Neural cell (in vitro differentiated cells): ENCODE measurements around the gene RSPH1. TPM values are rescaled to one million over a fixed set of nuclear protein-coding genes. Genes with fewer than 3 reads are reported as not detected.

Experiments
- H2AFZ ChIP-seq: fragments of 200-600, 300-800 bp; sonication (generic), shearing (Covaris generic); 2 replicates; pipeline ENCODE4 v1.6.0; 2014; ENCODE audit warnings: low read depth, mild to moderate bottlenecking, antibody characterized with exemption, low read length, moderate library complexity
- H3F3A ChIP-seq: fragments of 200-600 bp; shearing (Covaris generic); 2 replicates; pipeline ENCODE4 v1.6.1; 2016; ENCODE audit warnings: mild to moderate bottlenecking, moderate library complexity, mixed read lengths, antibody characterized with exemption, low read length; ENCODE audit not compliant: insufficient read depth, poor library complexity, severe bottlenecking
- H3K27ac ChIP-seq: fragments of 200-600, 300-800 bp; sonication (generic), shearing (Covaris generic); 2 replicates; pipeline ENCODE4 v1.5.1; 2014; ENCODE audit warnings: mild to moderate bottlenecking, low read length, moderate library complexity
- H3K27me3 ChIP-seq: fragments of 300-800, 200-600 bp; sonication (generic), shearing (Covaris generic); 2 replicates; pipeline ENCODE4 v1.6.0; 2014; ENCODE audit warnings: mild to moderate bottlenecking, low read depth, low read length, moderate library complexity; ENCODE audit not compliant: insufficient read depth
- H3K36me3 ChIP-seq: fragments of 300-800, 200-600 bp; sonication (generic), shearing (Covaris generic); 2 replicates; pipeline ENCODE4 v1.5.1; 2014; ENCODE audit warnings: mild to moderate bottlenecking, antibody characterized with exemption, low read length, moderate library complexity; ENCODE audit not compliant: insufficient read depth
- H3K4me2 ChIP-seq: fragments of 300-800, 200-600 bp; sonication (generic), shearing (Covaris generic); 2 replicates; pipeline ENCODE4 v1.6.0; 2014; ENCODE audit warnings: mild to moderate bottlenecking, low read length
- H3K4me3 ChIP-seq: fragments of 300-800, 200-600 bp; sonication (generic), shearing (Covaris generic); 2 replicates; pipeline ENCODE4 v1.5.1; 2014; ENCODE audit warnings: mild to moderate bottlenecking, low read length, moderate library complexity
- H3K79me2 ChIP-seq: fragments of 200-600 bp; shearing (Covaris generic); replicated peaks from 2 replicates; pipeline ENCODE4 v1.6.0; 2014; ENCODE audit warnings: mild to moderate bottlenecking, low read length, moderate library complexity; ENCODE audit not compliant: insufficient read depth
- H3K9ac ChIP-seq: fragments of 300-800, 200-600 bp; sonication (generic), shearing (Covaris generic); 2 replicates; pipeline ENCODE4 v1.6.1; 2016; ENCODE audit warnings: mild to moderate bottlenecking, low read length, mixed read lengths
- H3K9me2 ChIP-seq: fragments of 200-600 bp; shearing (Covaris generic); 2 replicates; pipeline ENCODE4 v1.6.1; 2016; ENCODE audit warnings: mild to moderate bottlenecking, low read length, mixed read lengths; ENCODE audit not compliant: insufficient read depth
- H3K9me3 ChIP-seq: fragments of 200-600, 300-800 bp; sonication (generic), shearing (Covaris generic); 2 replicates; pipeline ENCODE4 v1.6.1; 2016; ENCODE audit warnings: mild to moderate bottlenecking, mixed run types, low read length, moderate library complexity, mixed read lengths
- H4K20me1 ChIP-seq: fragments of 200-600 bp; shearing (Covaris generic); 2 replicates; pipeline ENCODE4 v1.6.1; 2016; ENCODE audit warnings: mild to moderate bottlenecking, mixed run types; ENCODE audit not compliant: insufficient read depth
- EP300 ChIP-seq: fragments of 450-650 bp; conservative IDR thresholded peaks from 2 replicates; pipeline ENCODE4 v1.6.1; 2014; ENCODE audit warnings: antibody characterized with exemption, mild to moderate bottlenecking, moderate library complexity; ENCODE audit not compliant: poor library complexity, severe bottlenecking
- EZH2 ChIP-seq: fragments of 200-600, 300-800 bp; shearing (Covaris generic), sonication (generic); IDR thresholded peaks from 2 replicates; pipeline ENCODE4 v1.6.1; 2014; ENCODE audit warnings: antibody characterized with exemption, low read length, borderline replicate concordance, mild to moderate bottlenecking; ENCODE audit not compliant: insufficient read depth, poor library complexity, severe bottlenecking
- MXI1 ChIP-seq: fragments of 450-650 bp; conservative IDR thresholded peaks from 2 replicates; pipeline ENCODE4 v1.6.1; 2014; ENCODE audit warnings: antibody characterized with exemption, mild to moderate bottlenecking; ENCODE audit not compliant: poor library complexity, severe bottlenecking
- POLR2AphosphoS5 ChIP-seq: IDR thresholded peaks from 2 replicates; pipeline ENCODE4 v1.6.1; 2012
- RAD21 ChIP-seq: fragments of 450-650 bp; conservative IDR thresholded peaks from 2 replicates; pipeline ENCODE4 v1.6.1; 2014; ENCODE audit warnings: antibody characterized with exemption, mild to moderate bottlenecking, moderate library complexity
- SMC3 ChIP-seq: fragments of 450-650 bp; conservative IDR thresholded peaks from 2 replicates; pipeline ENCODE4 v1.6.1; 2014; ENCODE audit warnings: antibody characterized with exemption, mild to moderate bottlenecking, moderate library complexity; ENCODE audit not compliant: poor library complexity
- TAF1 ChIP-seq: IDR thresholded peaks from 2 replicates; pipeline ENCODE4 v1.6.1; 2012; ENCODE audit warnings: low read depth
- polyA plus RNA-seq: library from polyadenylated mRNA; depleted of rRNA; stranded (reverse); fragments of >200 nt; gene quantifications from 2 replicates; pipeline ENCODE4 v1.2.3, GENCODE V29; 2014
- TF ChIP-seq, protein P1 (sequence below): fragments of 450-650 bp; IDR thresholded peaks from 2 replicates; pipeline ENCODE4 v1.5.1; 2014; ENCODE audit warnings: antibody characterized with exemption, mild to moderate bottlenecking, moderate library complexity; ENCODE audit not compliant: poor library complexity, severe bottlenecking
- TF ChIP-seq, protein P2 (sequence below): IDR thresholded peaks from 2 replicates; pipeline ENCODE4 v1.6.1; 2012; ENCODE audit warnings: borderline replicate concordance

RSPH1 gene
- polyA plus RNA-seq, 1 donor from 2014 or later = 1.3 TPM

DNA sequence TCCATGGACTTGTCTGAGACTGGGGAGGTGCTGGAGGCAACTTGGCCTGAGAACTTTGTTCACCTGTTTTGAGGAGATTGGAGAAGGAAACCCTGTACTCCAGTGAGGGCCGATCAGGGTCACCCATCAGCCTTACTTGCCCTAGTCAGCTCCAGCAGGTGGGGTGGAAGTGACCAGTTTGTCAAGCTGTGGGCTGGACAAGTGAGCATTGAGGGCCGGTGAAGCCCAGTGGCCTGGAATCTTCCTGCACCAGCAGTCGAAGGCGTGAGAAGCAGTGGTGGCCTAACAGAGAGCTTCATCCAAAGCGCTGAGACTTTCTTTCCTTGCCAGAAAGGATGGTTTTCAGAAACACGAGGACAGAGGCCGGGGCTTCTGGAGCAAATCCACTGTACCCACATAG lies 27.2 kb upstream of the RSPH1 start:
- no peak overlapping the region for H2AFZ ChIP-seq

DNA sequence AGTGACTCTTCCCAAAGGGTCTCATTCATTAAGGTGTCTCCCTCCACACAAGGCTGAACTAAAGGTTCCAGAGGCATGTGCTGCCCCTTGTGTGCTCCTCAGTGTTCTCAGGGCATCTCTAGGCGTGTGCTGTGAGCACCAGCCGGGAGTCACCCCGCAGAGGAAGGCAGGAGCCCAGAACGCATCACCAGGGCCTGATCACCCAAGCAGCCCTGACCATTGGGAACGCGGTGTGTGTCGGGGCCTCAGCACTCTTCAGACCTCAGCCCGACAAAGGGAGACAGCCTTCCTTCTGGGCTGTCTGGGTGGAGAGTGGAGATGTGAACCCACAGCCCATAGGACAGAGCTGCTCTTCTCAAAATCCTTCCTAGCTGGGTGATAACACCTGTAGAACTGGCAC lies 26.7 kb upstream of the RSPH1 start:
- H3F3A ChIP-seq = no peaks in the 10 kb centered on the region
- H3K4me2 ChIP-seq = no peak overlapping the region
- no peaks in the 10 kb centered on the region for H3K9me2 ChIP-seq
- peaks cover 17% of the 10 kb centered on the region for H3K36me3 ChIP-seq
- H3K9me3 ChIP-seq = no peaks in the 10 kb centered on the region
- no peak overlapping the region for H3K4me3 ChIP-seq
- H3K79me2 ChIP-seq = peaks cover 19% of the 10 kb centered on the region
- no peak overlapping the region for H3K9ac ChIP-seq
- no peak overlapping the region for H3K27ac ChIP-seq
- H3K27me3 ChIP-seq = no peaks in the 10 kb centered on the region
- no peak overlapping the region for H2AFZ ChIP-seq
- H4K20me1 ChIP-seq = no peaks in the 10 kb centered on the region
- TF ChIP-seq TAF1 = no peak
- no peak for TF ChIP-seq EP300
- TF ChIP-seq MXI1 = no peak
- TF ChIP-seq RAD21 = no peak
- TF ChIP-seq POLR2AphosphoS5 = no peak
- TF ChIP-seq, protein P1, sequence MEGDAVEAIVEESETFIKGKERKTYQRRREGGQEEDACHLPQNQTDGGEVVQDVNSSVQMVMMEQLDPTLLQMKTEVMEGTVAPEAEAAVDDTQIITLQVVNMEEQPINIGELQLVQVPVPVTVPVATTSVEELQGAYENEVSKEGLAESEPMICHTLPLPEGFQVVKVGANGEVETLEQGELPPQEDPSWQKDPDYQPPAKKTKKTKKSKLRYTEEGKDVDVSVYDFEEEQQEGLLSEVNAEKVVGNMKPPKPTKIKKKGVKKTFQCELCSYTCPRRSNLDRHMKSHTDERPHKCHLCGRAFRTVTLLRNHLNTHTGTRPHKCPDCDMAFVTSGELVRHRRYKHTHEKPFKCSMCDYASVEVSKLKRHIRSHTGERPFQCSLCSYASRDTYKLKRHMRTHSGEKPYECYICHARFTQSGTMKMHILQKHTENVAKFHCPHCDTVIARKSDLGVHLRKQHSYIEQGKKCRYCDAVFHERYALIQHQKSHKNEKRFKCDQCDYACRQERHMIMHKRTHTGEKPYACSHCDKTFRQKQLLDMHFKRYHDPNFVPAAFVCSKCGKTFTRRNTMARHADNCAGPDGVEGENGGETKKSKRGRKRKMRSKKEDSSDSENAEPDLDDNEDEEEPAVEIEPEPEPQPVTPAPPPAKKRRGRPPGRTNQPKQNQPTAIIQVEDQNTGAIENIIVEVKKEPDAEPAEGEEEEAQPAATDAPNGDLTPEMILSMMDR = no peak
- TF ChIP-seq SMC3 = no peak
- no peak for TF ChIP-seq EZH2
- TF ChIP-seq, protein P2, sequence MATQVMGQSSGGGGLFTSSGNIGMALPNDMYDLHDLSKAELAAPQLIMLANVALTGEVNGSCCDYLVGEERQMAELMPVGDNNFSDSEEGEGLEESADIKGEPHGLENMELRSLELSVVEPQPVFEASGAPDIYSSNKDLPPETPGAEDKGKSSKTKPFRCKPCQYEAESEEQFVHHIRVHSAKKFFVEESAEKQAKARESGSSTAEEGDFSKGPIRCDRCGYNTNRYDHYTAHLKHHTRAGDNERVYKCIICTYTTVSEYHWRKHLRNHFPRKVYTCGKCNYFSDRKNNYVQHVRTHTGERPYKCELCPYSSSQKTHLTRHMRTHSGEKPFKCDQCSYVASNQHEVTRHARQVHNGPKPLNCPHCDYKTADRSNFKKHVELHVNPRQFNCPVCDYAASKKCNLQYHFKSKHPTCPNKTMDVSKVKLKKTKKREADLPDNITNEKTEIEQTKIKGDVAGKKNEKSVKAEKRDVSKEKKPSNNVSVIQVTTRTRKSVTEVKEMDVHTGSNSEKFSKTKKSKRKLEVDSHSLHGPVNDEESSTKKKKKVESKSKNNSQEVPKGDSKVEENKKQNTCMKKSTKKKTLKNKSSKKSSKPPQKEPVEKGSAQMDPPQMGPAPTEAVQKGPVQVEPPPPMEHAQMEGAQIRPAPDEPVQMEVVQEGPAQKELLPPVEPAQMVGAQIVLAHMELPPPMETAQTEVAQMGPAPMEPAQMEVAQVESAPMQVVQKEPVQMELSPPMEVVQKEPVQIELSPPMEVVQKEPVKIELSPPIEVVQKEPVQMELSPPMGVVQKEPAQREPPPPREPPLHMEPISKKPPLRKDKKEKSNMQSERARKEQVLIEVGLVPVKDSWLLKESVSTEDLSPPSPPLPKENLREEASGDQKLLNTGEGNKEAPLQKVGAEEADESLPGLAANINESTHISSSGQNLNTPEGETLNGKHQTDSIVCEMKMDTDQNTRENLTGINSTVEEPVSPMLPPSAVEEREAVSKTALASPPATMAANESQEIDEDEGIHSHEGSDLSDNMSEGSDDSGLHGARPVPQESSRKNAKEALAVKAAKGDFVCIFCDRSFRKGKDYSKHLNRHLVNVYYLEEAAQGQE = no peak

More for the DNA sequence above, 27.2 kb upstream of the RSPH1 start:
- H3K27me3 ChIP-seq = no peaks in the 10 kb centered on the region
- no peaks in the 10 kb centered on the region for H3K9me2 ChIP-seq
- H3K79me2 ChIP-seq = peaks cover 19% of the 10 kb centered on the region
- no peak overlapping the region for H3K4me2 ChIP-seq
- H4K20me1 ChIP-seq = no peaks in the 10 kb centered on the region
- H3K4me3 ChIP-seq = no peak overlapping the region
- H3K9me3 ChIP-seq = no peaks in the 10 kb centered on the region
- H3K27ac ChIP-seq = peak overlapping the region; percentile 74
- TF ChIP-seq POLR2AphosphoS5 (no peak), TAF1 (no peak), MXI1 (no peak), SMC3 (no peak), RAD21 (no peak), EZH2 (no peak), EP300 (no peak)
- TF ChIP-seq, protein P2 = no peak
- TF ChIP-seq, protein P1 = no peak
- H3K36me3 ChIP-seq = peaks cover 13% of the 10 kb centered on the region
- no peak overlapping the region for H3K9ac ChIP-seq
- H3F3A ChIP-seq = no peaks in the 10 kb centered on the region
